ENCODE results near the gene CANX. TPM values are rescaled to one million over a fixed set of nuclear protein-coding genes. Genes with fewer than 3 reads are reported as not detected.
A peak's percentile ranks its signal among the peaks of the same experiment; 100 is the strongest.
"Not testable (repeated sequence)": the region's sequence is repeated elsewhere in the genome, so short reads cannot be mapped to it uniquely, and the experiment has no call there.

The CANX gene
- total RNA-seq (2014; rRNA removed; shearing (Covaris generic)) = 383 and 428 TPM in 2 replicates

GRCh38 chr5:179698935-179699615 lies at the start of gene CANX:
Gene CANX, plus strand, starts transcription at chr5:179698967. Its CDS starts 6,715 bp downstream, at chr5:179705682.
- no peak for DNase-seq (ENCODE audit: low read depth)

GRCh38 chr5:179649166-179649703 lies 49.5 kb upstream of the CANX start:
- not testable (repeated sequence) for DNase-seq (ENCODE audit: low read depth)

- DNase-seq (ENCODE audit: low read depth) = not testable (repeated sequence)
Measured at GRCh38 chr5:179650245-179650644, 48.5 kb upstream of the CANX start.

DNA sequence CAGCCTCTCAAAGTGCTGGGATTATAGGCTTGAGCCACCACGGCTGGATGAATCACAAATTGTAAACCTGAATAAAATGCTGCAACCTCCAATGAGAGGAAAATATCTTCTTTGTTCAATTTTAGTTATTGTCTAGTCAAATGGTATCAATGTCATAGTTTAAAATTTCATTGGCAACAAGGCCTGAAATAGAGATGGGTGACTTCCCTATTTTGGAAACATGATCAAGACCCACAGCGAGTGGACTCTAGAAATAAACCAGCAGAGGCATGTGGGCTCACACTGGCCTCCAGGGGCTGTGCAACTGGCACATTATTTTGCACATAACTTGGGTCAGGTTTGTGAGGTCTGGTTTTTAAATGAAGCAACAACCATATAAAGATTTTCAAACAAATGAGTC lies 45.6 kb upstream of the CANX start:
- DNase-seq (ENCODE audit: low read depth) = not testable (repeated sequence)

DNA sequence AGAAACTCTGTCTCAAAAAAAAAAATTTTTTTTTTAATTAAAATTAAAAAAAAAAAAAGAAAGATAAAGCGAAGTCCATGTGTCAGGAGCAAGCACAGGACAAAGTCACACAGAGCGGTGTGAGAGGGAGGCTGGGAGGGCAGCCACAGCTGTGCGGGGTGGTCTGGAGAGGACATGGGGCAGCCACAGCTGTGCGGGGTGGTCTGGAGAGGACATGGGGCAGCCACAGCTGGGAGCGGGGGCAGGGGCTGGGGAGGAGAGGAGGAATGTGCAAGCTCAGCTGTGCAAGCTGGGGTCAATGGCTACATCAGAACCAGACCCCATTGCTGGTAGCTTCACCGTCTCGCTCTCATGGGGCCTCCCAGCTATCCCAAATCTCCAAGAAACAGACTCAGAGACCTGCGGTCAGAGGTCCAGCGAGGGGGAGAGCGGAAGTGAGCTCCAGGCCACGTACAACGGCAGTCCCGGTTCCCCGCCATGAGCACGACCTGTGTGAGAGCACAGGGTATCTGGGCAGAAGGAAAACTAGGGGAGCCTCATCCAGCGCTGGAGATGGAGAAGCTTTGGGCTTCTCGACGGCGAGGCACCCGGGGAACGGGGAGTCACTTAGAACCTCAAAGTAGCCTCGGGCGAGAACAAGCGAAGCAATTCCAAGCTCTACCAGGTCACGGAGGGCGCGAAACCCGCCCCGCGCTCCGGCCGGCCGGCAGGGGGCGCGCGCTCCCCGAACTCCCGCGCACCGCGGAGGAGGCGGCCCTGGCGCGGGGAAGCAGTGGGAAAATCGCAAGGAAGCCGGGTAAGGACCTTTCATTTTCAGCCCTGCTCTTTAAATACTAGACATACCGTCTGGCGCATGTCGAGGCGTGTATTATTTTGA lies 41.2 kb upstream of the CANX start:
- not testable (repeated sequence) for DNase-seq (ENCODE audit: low read depth)

GRCh38 chr5:179658179-179658856 lies 40.4 kb upstream of the CANX start:
- not testable (repeated sequence) for DNase-seq (ENCODE audit: low read depth)

DNA sequence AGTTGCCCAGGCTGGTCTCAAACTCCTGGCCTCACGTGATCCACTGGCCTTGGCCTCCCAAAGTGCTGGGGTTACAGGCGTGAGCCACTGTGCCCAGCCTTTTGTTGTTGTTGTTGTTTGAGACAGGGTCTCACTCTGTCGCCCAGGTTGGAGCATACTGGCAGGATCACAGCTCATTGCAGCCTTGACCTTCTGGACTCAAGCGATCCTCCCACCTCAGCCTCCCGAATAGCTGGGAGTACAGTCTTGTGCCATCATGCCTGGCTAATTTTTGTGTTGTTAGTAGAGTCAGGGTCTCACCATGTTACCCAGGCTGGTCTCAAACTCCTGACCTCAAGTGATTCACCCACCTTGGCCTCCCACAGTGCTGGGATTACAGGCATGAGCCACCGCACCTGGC lies 37.1 kb upstream of the CANX start:
- DNase-seq (ENCODE audit: low read depth) = not testable (repeated sequence)

DNA sequence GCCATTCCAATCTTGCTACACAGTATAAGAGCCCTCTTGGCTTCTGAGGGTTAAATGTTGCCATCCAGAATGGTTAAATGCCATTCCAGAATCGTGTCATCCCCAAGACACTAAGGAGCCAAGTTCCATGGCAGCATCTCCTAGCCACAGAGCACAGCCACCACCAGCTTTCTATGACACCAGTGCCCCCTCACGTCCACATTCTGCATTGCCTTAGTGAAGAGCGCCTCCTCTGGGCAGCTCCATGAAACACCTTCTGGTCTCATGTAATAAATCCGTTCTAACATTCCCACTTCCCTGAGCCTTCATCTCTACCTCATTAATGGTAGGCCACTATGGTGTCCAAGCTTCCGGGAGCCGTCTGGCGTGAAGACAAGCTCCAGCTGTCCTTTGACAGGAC lies 30.4 kb upstream of the CANX start:
- peak; percentile 42 for DNase-seq (ENCODE audit: low read depth)

DNA sequence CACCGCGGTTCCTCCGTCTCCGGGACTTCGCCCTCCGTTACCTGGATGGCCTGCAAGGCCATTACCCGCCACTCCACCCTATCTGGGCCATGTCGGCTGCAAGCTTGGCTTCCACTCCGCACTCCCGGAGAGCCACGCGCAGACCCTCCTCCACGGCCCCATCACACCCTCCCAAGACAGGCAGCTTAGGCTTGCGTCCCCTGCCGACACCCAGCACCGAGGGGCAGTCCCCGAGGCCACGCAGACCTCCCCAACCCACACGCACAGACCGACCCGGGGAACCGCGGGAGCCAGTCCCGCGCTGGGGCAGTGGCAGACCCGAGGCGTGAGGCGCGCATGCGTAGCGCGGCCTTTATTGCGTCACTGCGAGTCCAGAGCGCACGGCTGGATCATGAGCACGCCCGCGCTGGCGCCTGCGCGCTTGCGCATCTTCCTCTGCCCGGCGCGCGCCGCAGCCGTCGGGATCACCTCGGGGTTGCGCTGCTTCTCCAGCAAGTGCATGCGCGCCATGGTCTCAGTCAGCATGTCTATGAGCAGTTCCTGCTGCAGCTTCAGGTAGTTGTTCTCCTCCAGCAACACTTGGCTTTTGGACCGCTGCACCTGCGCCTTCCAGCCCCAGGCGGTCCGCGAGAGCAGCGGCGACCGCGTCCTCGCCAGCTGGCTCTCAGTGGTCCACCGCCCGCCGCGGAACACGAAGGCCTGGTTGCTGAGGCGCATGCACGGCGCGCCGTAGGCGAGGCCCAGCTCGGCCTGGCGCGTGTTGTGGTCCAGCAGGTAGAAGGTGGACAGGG lies 20.3 kb upstream of the CANX start:
- peak; percentile 90 for DNase-seq (ENCODE audit: low read depth)

- peak; percentile 58 for DNase-seq (ENCODE audit: low read depth)
Measured at GRCh38 chr5:179679014-179679674, 19.6 kb upstream of the CANX start.

GRCh38 chr5:179680014-179680779 lies 18.6 kb upstream of the CANX start:
- DNase-seq (ENCODE audit: low read depth) = no peak

GRCh38 chr5:179680780-179681401 lies 17.9 kb upstream of the CANX start, which contains the start of gene CBY3:
Gene CBY3, minus strand, starts transcription at chr5:179681034. Its CDS starts 116 bp downstream, at chr5:179680918.
- no peak for DNase-seq (ENCODE audit: low read depth)

- DNase-seq (ENCODE audit: low read depth) = not testable (repeated sequence)
Measured at GRCh38 chr5:179689212-179689611, 9.6 kb upstream of the CANX start.

- DNase-seq (ENCODE audit: low read depth) = no peak
Measured at GRCh38 chr5:179694561-179694960, 4.2 kb upstream of the CANX start.

DNA sequence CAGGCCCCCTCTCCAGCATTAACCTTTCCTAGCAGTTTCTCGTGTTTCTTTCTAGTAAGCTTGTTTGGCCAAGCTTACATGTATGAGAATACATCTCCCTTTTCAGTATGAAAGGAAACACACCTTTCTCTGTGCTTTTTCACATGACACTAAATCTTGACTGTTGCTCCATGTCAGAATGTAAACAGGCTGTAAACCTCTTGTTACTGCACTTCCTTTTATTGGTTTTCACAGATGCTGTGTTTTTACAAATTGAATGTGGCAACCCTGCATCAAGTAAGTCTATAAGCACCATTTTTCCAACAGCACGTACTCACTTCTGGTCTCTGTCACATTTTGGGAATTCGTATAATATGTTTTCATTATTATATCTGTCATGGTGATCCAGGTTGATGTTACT lies 2.2 kb upstream of the CANX start:
- no peak for DNase-seq (ENCODE audit: low read depth)

GRCh38 chr5:179697108-179697507 lies 1.7 kb upstream of the CANX start:
- no peak for DNase-seq (ENCODE audit: low read depth)

- DNase-seq (ENCODE audit: low read depth) = not testable (repeated sequence)
Measured at GRCh38 chr5:179697543-179697942, 1.2 kb upstream of the CANX start.

DNA sequence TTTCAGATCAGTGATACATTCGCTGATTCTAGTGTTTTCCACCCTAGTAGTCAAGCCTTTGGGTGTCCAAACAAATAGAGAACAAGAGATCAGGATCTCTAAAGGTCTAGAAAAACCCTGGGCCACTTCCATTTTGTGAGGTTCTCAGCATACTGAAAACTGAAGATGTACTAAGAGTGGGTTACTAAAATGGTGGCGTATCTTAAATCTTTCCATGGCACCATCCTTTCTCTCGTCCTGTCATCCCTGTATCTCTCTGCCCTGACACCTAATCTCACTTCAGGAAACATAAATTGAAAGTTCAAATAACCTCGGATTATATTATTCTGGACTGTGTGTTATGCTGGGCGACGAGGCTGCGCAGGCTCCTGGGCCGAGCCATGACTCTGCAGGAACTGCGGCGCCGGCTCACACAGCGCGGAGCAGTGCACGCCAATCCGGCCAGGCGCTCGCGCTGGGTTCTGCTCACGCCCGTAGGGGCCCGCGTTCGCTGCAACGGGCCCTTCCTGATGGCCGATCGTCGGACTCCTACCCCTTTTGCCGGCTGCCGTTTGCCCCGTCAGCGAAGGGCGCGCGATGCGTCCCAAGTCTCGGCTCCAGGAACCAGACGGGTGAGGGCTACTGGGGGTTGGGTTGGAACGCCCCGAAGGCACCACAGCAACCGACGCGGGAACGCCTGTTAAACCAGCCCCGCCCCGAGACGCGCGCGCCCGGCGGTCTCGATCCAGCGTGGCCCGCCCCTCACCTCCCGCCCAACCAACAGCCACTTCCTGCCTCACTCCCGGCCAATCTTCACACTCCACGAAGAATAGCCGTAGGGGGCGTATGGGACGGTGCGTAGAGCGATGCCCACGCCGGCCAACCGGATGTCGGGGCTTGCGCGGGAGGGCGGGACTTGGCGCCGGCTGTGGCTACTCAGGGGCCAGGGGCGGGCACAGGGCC lies 503 bp upstream of the CANX start:
- peak; percentile 99 for DNase-seq (ENCODE audit: low read depth)
